ENCODE results near the gene CRACR2A. TPM values are rescaled to one million over a fixed set of nuclear protein-coding genes. Genes with fewer than 3 reads are reported as not detected.

CRACR2A gene
- total RNA-seq, 3 donors from 2014 or later, result 5.3 to 17.3 (median 15.1) TPM

GRCh38 chr12:3717283-3717898, 35.5 kb downstream of the CRACR2A start:
- no peak overlapping the region for H3K4me3 ChIP-seq
- H3K9me3 ChIP-seq, result no peaks in the 10 kb centered on the region
- no peak for TF ChIP-seq POLR2A (IDR thresholded peaks at IDR 0.05)
- TF ChIP-seq POLR2AphosphoS5 (IDR thresholded peaks at IDR 0.05), result no peak
- no peak for TF ChIP-seq CTCF (IDR thresholded peaks at IDR 0.05)
- no peak overlapping the region for H3K27ac ChIP-seq
- intact Hi-C loops (cut with DNase I; ENCODE audit: low total_unique reads), result no loop called here
- no peaks in the 10 kb centered on the region for H3K27me3 ChIP-seq
- no peak for DNase-seq (ENCODE audit: low spot score in 2 of 2)
- H3K4me1 ChIP-seq, result no peaks in the 10 kb centered on the region
- H3K36me3 ChIP-seq, result no peaks in the 10 kb centered on the region

GRCh38 chr12:3715999-3716398, 36.9 kb downstream of the CRACR2A start:
- Histone ChIP-seq H3K36me3 (no peaks in the 10 kb centered on the region), H3K27ac (no peak overlapping the region), H3K4me1 (no peaks in the 10 kb centered on the region), H3K4me3 (no peak overlapping the region), H3K27me3 (no peaks in the 10 kb centered on the region), H3K9me3 (no peaks in the 10 kb centered on the region)
- intact Hi-C loops (cut with DNase I; ENCODE audit: low total_unique reads), result no loop called here
- TF ChIP-seq POLR2AphosphoS5 (IDR thresholded peaks at IDR 0.05) (no peak), CTCF (IDR thresholded peaks at IDR 0.05) (no peak), POLR2A (IDR thresholded peaks at IDR 0.05) (no peak)
- no peak for DNase-seq (ENCODE audit: low spot score in 2 of 2)

GRCh38 chr12:3713947-3714346, 39.0 kb downstream of the CRACR2A start:
- H3K4me3 ChIP-seq, result no peak overlapping the region
- TF ChIP-seq POLR2A (IDR thresholded peaks at IDR 0.05) (no peak), POLR2AphosphoS5 (IDR thresholded peaks at IDR 0.05) (no peak), CTCF (IDR thresholded peaks at IDR 0.05) (no peak)
- H3K9me3 ChIP-seq, result no peaks in the 10 kb centered on the region
- no peaks in the 10 kb centered on the region for H3K4me1 ChIP-seq
- DNase-seq (ENCODE audit: low spot score in 2 of 2), result no peak
- H3K36me3 ChIP-seq, result no peaks in the 10 kb centered on the region
- H3K27me3 ChIP-seq, result no peaks in the 10 kb centered on the region
- intact Hi-C loops (cut with DNase I; ENCODE audit: low total_unique reads), result no loop called here
- H3K27ac ChIP-seq, result no peak overlapping the region

GRCh38 chr12:3713483-3713882, 39.4 kb downstream of the CRACR2A start:
- Histone ChIP-seq H3K9me3 (no peaks in the 10 kb centered on the region), H3K4me3 (no peak overlapping the region), H3K27ac (no peak overlapping the region), H3K4me1 (no peaks in the 10 kb centered on the region), H3K36me3 (no peaks in the 10 kb centered on the region), H3K27me3 (no peaks in the 10 kb centered on the region)
- intact Hi-C loops (cut with DNase I; ENCODE audit: low total_unique reads), result no loop called here
- TF ChIP-seq POLR2A (IDR thresholded peaks at IDR 0.05), result no peak
- no peak for TF ChIP-seq CTCF (IDR thresholded peaks at IDR 0.05)
- no peak for TF ChIP-seq POLR2AphosphoS5 (IDR thresholded peaks at IDR 0.05)
- no peak for DNase-seq (ENCODE audit: low spot score in 2 of 2)

GRCh38 chr12:3712209-3712992, 40.5 kb downstream of the CRACR2A start:
- TF ChIP-seq POLR2AphosphoS5 (IDR thresholded peaks at IDR 0.05) (no peak), POLR2A (IDR thresholded peaks at IDR 0.05) (no peak), CTCF (IDR thresholded peaks at IDR 0.05) (no peak)
- DNase-seq (ENCODE audit: low spot score in 2 of 2), result no peak
- no peaks in the 10 kb centered on the region for H3K9me3 ChIP-seq
- H3K4me3 ChIP-seq, result no peak overlapping the region
- H3K27ac ChIP-seq, result no peak overlapping the region
- H3K4me1 ChIP-seq, result no peaks in the 10 kb centered on the region
- no peaks in the 10 kb centered on the region for H3K36me3 ChIP-seq
- intact Hi-C loops (cut with DNase I; ENCODE audit: low total_unique reads), result no loop called here
- H3K27me3 ChIP-seq, result no peaks in the 10 kb centered on the region
